C4-2B (cell line): Measurements from ENCODE around the gene VANGL1.
"Not testable (repeated sequence)": the region's sequence is repeated elsewhere in the genome, so short reads cannot be mapped to it uniquely, and the experiment has no call there.

Experiments
- H3K27ac ChIP-seq: fragments of 450-650 bp; 2 replicates; pipeline ENCODE4 v1.5.1; 2017
- CTCF ChIP-seq: fragments of 450-650 bp; conservative IDR thresholded peaks from 2 replicates; pipeline ENCODE4 v1.5.1; 2017; ENCODE audit warnings: mild to moderate bottlenecking
- ZFX ChIP-seq: fragments of 450-650 bp; IDR thresholded peaks from 2 replicates; pipeline ENCODE4 v1.6.1; 2017

The VANGL1 gene

DNA sequence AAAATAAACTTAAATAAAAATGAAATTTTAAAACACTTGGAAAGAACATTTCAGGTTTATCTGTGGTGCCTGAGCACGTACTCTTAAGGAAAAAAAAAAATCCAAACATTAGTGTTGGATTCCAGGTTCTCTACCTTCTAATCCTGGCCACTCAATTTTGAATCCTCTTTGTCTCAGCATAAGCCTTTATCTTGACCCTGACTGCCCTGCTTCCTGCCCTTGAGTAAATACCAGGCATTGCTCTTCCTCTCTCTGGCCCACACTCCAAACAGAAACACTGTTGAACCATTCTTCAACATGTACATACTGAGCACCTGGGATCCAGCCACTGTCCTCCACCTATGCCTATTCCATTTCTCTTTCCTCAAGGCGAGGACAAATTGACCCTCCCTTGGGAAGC lies 11.4 kb upstream of the VANGL1 start:
- TF ChIP-seq CTCF (no peak), ZFX (no peak)
- H3K27ac ChIP-seq: no peak overlapping the region

GRCh38 chr1:115632251-115633026 lies 9.3 kb upstream of the VANGL1 start:
- H3K27ac ChIP-seq: no peak overlapping the region
- no peak for TF ChIP-seq ZFX
- TF ChIP-seq CTCF: no peak

- H3K27ac ChIP-seq: not testable (repeated sequence)
Measured at GRCh38 chr1:115633606-115634005, 8.2 kb upstream of the VANGL1 start.

GRCh38 chr1:115637247-115637646 lies 4.5 kb upstream of the VANGL1 start:
- not testable (repeated sequence) for H3K27ac ChIP-seq

GRCh38 chr1:115640384-115640783 lies 1.4 kb upstream of the VANGL1 start:
- TF ChIP-seq ZFX (no peak), CTCF (no peak)
- H3K27ac ChIP-seq: no peak overlapping the region

- TF ChIP-seq CTCF (peak; percentile 48), ZFX (peak; percentile 76)
- peak overlapping the region; percentile 79 for H3K27ac ChIP-seq
Measured at GRCh38 chr1:115642168-115643072, 650 bp downstream of the VANGL1 start.

GRCh38 chr1:115643225-115643624 lies 1.5 kb downstream of the VANGL1 start:
- TF ChIP-seq CTCF (no peak), ZFX (no peak)
- peak overlapping the region; percentile 79; the same call in 1 of the 2 replicates for H3K27ac ChIP-seq

DNA sequence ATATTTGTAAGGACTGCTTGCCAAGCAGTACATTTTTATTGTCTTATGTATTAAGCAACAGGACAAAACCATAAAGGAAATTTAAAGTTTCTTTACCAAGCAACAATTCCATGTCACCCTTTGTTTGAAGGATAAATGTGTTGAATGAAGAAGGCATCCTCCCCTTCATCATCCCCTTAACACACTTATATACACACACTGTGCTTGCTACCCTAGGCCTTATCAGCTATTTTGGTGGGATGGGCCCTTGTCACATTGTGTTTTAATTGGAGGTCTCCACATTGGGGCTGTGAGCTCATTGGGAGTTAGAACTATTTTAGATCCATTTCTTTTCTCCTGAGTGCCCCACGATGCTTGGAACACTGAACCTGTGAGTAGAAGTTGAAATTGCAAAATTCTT lies 1.9 kb downstream of the VANGL1 start:
- H3K27ac ChIP-seq: no peak overlapping the region
- no peak for TF ChIP-seq CTCF
- no peak for TF ChIP-seq ZFX
